Measurements from ENCODE around the gene SAYSD1.

DNA sequence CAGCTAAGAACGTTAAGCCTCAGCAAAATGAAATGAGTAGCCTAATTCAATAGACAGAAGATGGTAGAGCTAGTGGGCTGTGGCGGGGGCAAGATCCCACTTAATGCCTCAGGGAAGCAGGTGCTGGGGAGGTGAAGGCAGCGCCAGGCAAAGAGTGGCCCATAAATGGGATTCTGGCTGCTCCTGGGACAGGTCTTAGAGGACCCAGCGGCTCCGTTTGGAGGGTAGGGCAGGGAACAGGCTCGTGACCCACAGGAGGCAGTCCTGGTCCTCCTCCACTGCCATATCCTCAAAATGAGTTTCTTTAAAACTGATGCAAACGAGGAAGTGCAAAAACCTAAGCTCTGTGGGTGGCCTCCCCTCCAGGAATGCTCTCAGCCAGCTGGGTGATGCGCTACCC lies 32.7 kb downstream of the SAYSD1 start:
- TF ChIP-seq, protein P1, sequence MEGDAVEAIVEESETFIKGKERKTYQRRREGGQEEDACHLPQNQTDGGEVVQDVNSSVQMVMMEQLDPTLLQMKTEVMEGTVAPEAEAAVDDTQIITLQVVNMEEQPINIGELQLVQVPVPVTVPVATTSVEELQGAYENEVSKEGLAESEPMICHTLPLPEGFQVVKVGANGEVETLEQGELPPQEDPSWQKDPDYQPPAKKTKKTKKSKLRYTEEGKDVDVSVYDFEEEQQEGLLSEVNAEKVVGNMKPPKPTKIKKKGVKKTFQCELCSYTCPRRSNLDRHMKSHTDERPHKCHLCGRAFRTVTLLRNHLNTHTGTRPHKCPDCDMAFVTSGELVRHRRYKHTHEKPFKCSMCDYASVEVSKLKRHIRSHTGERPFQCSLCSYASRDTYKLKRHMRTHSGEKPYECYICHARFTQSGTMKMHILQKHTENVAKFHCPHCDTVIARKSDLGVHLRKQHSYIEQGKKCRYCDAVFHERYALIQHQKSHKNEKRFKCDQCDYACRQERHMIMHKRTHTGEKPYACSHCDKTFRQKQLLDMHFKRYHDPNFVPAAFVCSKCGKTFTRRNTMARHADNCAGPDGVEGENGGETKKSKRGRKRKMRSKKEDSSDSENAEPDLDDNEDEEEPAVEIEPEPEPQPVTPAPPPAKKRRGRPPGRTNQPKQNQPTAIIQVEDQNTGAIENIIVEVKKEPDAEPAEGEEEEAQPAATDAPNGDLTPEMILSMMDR (IDR thresholded peaks at IDR 0.05; ENCODE audit: low read length) = no peak
- no peak for TF ChIP-seq EZH2phosphoT487 (IDR thresholded peaks at IDR 0.05; ENCODE audit: low read length)
